Esophagus muscularis mucosa (tissue), 4 donors: ENCODE measurements around the gene JMJD7. TPM values are rescaled to one million over a fixed set of nuclear protein-coding genes. Genes with fewer than 3 reads are reported as not detected.

Experiments
- DNase-seq: peaks from one replicate; pipeline ENCODE4 v3.0.0-alpha.2; 2017; ENCODE audit errors: extremely low spot score
- H3K27ac ChIP-seq, 4 donors: fragments of 200-600 bp; sonication (generic); replicated peaks in 1 of 4; 1 replicate in 3 of 4; 2 replicates in 1 of 4; pipeline ENCODE4 v1.5.1; 2016 to 2019; ENCODE audit warnings: mild to moderate bottlenecking in 1 of 4
- H3K27me3 ChIP-seq, 4 donors: fragments of 200-600 bp; sonication (generic); one replicate each; pipeline versions ENCODE4 v1.5.1 to v1.6.0; 2016 to 2019
- H3K36me3 ChIP-seq, 4 donors: fragments of 200-600 bp; sonication (generic); one replicate each; pipeline ENCODE4 v1.5.1; 2016 to 2019
- H3K4me1 ChIP-seq, 4 donors: fragments of 200-600 bp; sonication (generic); one replicate each; pipeline ENCODE4 v1.5.1; 2016 to 2019
- H3K4me3 ChIP-seq, 4 donors: fragments of 200-600 bp; sonication (generic); 1 replicate in 2 of 4; 2 replicates in 2 of 4; pipeline ENCODE4 v1.5.1; 2016 to 2019; ENCODE audit warnings: mild to moderate bottlenecking in 4 of 4, moderate library complexity in 1 of 4
- H3K9me3 ChIP-seq, 4 donors: fragments of 200-600 bp; sonication (generic); 1 replicate in 3 of 4; 2 replicates in 1 of 4; pipeline ENCODE4 v1.5.1; 2016 to 2019
- EP300 ChIP-seq: sonication (generic); formaldehyde crosslinking; IDR thresholded peaks from one replicate; pipeline ENCODE4 v1.6.1; 2017; ENCODE audit warnings: antibody characterized with exemption
- POLR2A ChIP-seq: fragments of 450-650 bp; IDR thresholded peaks from one replicate; pipeline ENCODE4 v1.6.1; 2017; ENCODE audit warnings: antibody characterized with exemption, moderate library complexity, mild to moderate bottlenecking, low read depth
- POLR2AphosphoS5 ChIP-seq, 2 donors: sonication (generic); formaldehyde crosslinking; IDR thresholded peaks; one replicate each; pipeline ENCODE4 v1.6.1; 2017; ENCODE audit warnings: antibody characterized with exemption in 2 of 2
- WGBS: methylation state at CpG from one replicate; pipeline ENCODE4 v1.1.5; 2018; 5-methylcytosine and 5-hydroxymethylcytosine counted together
- intact Hi-C: fragments of 100-400 bp; cut with DNase I; formaldehyde crosslinking; loops from one replicate; pipeline ENCODE4 v1.15.1; 2023
- total RNA-seq, 4 donors: library from RNA; depleted of rRNA; stranded (reverse); fragments of >200 nt; gene quantifications; one replicate each; pipeline versions ENCODE4 v1.1.0 to v1.2.1, GENCODE V29; 2016
- TF ChIP-seq, protein P1 (sequence below), 3 experiments: fragments of 200-600 bp in 2 of 3; fragments of 450-650 bp in 1 of 3; sonication (generic) in 2 of 3; IDR thresholded peaks; one replicate each; pipeline ENCODE4 v1.5.1; 2017 to 2019; ENCODE audit warnings: antibody characterized with exemption in 3 of 3, mild to moderate bottlenecking in 2 of 3, moderate library complexity in 1 of 3

Gene JMJD7
- total RNA-seq, 4 donors from 2014 or later: 6.2 to 9.6 (median 7.5) TPM

DNA sequence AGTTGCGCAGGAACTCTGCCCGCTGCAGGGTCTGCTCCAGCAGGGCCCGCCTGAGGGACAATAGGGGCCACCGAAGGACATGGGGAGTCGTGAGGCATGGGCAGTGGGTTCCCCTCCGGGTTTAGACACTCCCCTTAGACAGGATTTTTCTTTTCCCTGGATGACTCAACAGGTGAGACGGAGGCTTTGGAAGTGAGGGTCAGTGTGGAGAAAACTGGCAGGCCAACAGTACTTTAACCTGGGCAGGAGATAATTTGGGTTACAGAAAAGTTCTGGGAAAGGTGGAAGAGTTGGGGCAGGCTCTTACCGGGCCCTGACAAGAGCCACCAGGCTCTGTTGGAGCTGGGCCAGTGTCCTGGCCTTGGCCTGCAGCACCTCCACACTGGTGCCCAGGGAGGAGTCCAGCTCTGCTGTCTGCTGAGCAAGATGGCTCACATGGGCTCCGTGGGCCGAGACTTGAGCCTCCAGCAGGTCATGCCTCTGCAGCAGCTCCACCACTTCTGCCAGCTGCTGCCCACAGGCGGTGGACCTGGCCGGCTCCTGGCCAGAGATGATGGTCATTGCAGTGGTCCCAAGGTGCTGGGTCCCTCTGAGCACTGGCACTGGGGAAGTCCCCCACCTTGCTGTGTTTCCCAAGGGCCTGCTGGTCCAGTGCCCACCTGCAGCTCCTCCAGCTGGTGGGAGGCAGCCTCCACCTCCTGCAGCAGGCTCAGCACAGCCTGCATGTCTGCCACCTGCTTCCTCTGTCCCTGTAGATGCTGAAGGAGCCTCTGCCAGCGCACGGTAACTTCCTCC, 55.0 kb downstream of the JMJD7 start:
- no peaks in the 10 kb centered on the region for H3K9me3 ChIP-seq
- H3K36me3 ChIP-seq: peaks cover 0 to 5% (median 0%) of the 10 kb centered on the region in 4 donors
- H3K27me3 ChIP-seq: peaks cover 0 to 20% (median 0%) of the 10 kb centered on the region in 4 donors
- intact Hi-C loops: no loop called here
- peak overlapping the region; percentile 41 to 51 (median 48) for H3K4me3 ChIP-seq
- TF ChIP-seq, protein P1, sequence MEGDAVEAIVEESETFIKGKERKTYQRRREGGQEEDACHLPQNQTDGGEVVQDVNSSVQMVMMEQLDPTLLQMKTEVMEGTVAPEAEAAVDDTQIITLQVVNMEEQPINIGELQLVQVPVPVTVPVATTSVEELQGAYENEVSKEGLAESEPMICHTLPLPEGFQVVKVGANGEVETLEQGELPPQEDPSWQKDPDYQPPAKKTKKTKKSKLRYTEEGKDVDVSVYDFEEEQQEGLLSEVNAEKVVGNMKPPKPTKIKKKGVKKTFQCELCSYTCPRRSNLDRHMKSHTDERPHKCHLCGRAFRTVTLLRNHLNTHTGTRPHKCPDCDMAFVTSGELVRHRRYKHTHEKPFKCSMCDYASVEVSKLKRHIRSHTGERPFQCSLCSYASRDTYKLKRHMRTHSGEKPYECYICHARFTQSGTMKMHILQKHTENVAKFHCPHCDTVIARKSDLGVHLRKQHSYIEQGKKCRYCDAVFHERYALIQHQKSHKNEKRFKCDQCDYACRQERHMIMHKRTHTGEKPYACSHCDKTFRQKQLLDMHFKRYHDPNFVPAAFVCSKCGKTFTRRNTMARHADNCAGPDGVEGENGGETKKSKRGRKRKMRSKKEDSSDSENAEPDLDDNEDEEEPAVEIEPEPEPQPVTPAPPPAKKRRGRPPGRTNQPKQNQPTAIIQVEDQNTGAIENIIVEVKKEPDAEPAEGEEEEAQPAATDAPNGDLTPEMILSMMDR (IDR thresholded peaks at IDR 0.05): no peak
- no peak for TF ChIP-seq EP300
- 45% methylated on average over 4 of the region's 14 CpGs for WGBS
- no peak overlapping the region for H3K27ac ChIP-seq
- DNase-seq: no peak
- peaks cover 14 to 20% (median 16%) of the 10 kb centered on the region in 4 donors for H3K4me1 ChIP-seq

DNA sequence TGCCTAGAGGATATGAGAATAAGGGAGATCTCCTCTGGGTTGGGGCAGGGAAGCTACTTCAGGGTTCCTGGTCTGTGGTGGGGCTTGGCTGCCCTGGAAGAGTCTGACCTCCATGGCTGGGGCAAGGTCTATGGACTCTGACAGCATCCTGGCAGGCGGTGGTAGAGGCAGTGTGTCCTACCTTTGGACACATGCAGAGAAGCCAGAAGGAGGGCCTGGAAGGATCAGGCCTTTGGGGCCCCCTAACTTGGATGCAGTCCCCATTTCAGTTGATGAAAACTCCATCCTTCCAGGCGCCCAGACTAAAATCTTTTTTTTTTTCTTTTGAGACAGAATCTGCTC, 55.6 kb downstream of the JMJD7 start:
- Histone ChIP-seq H3K27me3 (peaks cover 0 to 20% (median 0%) of the 10 kb centered on the region in 4 donors), H3K27ac (no peak overlapping the region), H3K9me3 (no peaks in the 10 kb centered on the region), H3K36me3 (peaks cover 0 to 5% (median 0%) of the 10 kb centered on the region in 4 donors), H3K4me3 (no peak overlapping the region), H3K4me1 (peaks cover 14 to 20% (median 16%) of the 10 kb centered on the region in 4 donors)
- 100% methylated on average over 1 of the region's 2 CpGs for WGBS
- TF ChIP-seq POLR2A (no peak), EP300 (no peak), POLR2AphosphoS5 (IDR thresholded peaks at IDR 0.05) (no peak)
- TF ChIP-seq, protein P1 (IDR thresholded peaks at IDR 0.05): no peak
- intact Hi-C loops: no loop called here
- no peak for DNase-seq

DNA sequence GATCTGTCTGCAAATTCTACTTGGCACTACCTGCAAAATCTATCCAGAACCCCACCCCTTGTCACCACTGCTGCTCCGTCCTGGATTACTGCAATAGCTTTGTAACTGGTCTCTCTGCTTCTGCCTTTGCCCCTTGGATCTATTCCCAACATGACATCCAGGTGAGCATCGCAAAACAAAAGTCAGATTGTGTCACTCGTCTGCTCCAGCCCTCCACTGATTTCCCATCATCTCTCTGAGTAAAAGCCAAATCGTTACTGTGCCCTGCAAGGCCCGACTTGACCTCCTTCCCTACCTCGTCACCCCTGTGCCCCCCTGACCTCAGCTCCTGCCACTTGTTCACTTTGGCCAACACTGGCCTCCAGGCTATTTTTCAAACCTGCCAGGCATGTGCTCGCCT, 56.6 kb downstream of the JMJD7 start:
- Histone ChIP-seq H3K27ac (no peak overlapping the region), H3K4me1 (peaks cover 14 to 20% (median 16%) of the 10 kb centered on the region in 4 donors), H3K4me3 (no peak overlapping the region), H3K27me3 (peaks cover 0 to 16% (median 0%) of the 10 kb centered on the region in 4 donors), H3K9me3 (no peaks in the 10 kb centered on the region), H3K36me3 (peaks cover 0 to 5% (median 0%) of the 10 kb centered on the region in 4 donors)
- DNase-seq: no peak
- TF ChIP-seq EP300: no peak
- TF ChIP-seq, protein P1 (IDR thresholded peaks at IDR 0.05): no peak
- TF ChIP-seq POLR2AphosphoS5 (IDR thresholded peaks at IDR 0.05): no peak
- TF ChIP-seq POLR2A: no peak
- intact Hi-C loops: no loop called here
- 87% methylated on average over 7 of the region's 7 CpGs for WGBS

DNA sequence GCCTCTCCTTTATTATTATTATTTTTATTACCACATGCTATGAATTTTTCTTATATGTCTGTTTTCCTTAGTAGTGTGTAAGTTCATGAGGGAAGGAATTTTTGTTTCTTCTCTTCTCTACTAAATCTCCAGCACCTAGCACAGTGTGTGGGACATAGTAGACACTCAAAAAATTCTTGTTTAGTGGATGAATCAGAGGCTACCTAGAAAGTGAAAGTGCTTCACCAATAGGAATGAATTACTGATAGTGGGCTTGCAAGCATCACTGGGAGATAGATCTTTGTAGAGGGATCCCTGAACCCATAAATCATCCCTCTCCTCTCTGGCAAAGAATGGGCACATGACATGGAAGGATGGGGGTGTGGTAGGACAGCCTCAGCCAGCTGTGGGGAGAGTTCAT, 57.4 kb downstream of the JMJD7 start:
- Histone ChIP-seq H3K27ac (no peak overlapping the region), H3K4me1 (peaks cover 14 to 20% (median 16%) of the 10 kb centered on the region in 4 donors), H3K27me3 (peaks cover 0 to 13% (median 0%) of the 10 kb centered on the region in 4 donors), H3K4me3 (no peak overlapping the region), H3K36me3 (peaks cover 0 to 2% (median 0%) of the 10 kb centered on the region in 4 donors), H3K9me3 (no peaks in the 10 kb centered on the region)
- TF ChIP-seq POLR2A: no peak
- TF ChIP-seq, protein P1 (IDR thresholded peaks at IDR 0.05): no peak
- TF ChIP-seq EP300: no peak
- no peak for TF ChIP-seq POLR2AphosphoS5 (IDR thresholded peaks at IDR 0.05)
- intact Hi-C loops: no loop called here
- DNase-seq: no peak
